ENCODE results near the gene SGMS1. TPM values are rescaled to one million over a fixed set of nuclear protein-coding genes. Genes with fewer than 3 reads are reported as not detected.

Gene SGMS1
- total RNA-seq, 1 experiment from 2014 or later = 20.4 TPM

DNA sequence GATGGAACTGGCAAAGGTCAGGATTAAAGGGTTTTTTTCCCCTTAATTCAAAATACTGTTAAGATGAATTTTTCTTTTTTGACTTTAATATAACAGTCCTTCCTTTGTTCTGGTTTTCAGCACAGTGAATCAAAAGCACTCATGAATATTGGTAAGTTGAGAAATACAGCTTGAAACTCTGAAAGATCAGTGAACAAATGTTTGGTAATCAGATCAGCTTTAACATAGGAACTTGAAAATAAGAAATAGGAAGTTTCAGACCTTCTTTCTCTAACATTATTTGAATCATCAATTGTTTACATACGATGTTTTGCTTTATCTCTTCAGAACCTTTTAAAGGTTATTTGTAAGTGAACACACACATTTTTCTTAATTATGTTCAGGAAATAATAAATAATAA lies 90.5 kb downstream of the SGMS1 start:
- TF ChIP-seq, protein P1, sequence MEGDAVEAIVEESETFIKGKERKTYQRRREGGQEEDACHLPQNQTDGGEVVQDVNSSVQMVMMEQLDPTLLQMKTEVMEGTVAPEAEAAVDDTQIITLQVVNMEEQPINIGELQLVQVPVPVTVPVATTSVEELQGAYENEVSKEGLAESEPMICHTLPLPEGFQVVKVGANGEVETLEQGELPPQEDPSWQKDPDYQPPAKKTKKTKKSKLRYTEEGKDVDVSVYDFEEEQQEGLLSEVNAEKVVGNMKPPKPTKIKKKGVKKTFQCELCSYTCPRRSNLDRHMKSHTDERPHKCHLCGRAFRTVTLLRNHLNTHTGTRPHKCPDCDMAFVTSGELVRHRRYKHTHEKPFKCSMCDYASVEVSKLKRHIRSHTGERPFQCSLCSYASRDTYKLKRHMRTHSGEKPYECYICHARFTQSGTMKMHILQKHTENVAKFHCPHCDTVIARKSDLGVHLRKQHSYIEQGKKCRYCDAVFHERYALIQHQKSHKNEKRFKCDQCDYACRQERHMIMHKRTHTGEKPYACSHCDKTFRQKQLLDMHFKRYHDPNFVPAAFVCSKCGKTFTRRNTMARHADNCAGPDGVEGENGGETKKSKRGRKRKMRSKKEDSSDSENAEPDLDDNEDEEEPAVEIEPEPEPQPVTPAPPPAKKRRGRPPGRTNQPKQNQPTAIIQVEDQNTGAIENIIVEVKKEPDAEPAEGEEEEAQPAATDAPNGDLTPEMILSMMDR (conservative IDR thresholded peaks at IDR 0.05) = no peak
- no peaks in the 10 kb centered on the region for H3K27me3 Mint-ChIP-seq (ENCODE audit: low read depth)
- Histone ChIP-seq H2BK20ac (ENCODE audit: low read depth, low read length, poor library complexity, severe bottlenecking) (no peak overlapping the region), H2BK5ac (ENCODE audit: insufficient read length, low read length) (no peak overlapping the region), H3K9ac (ENCODE audit: extremely low read depth, insufficient read length, low read length) (no peak overlapping the region), H3T11ph (ENCODE audit: low read length) (no peak overlapping the region), H3K14ac (ENCODE audit: insufficient read depth, low read length) (no peak overlapping the region), H3K4me2 (ENCODE audit: insufficient read depth, insufficient read length, low read length) (no peak overlapping the region), H4K8ac (replicated peaks; ENCODE audit: insufficient read length, low read depth, low read length) (no peak overlapping the region), H3K27ac (ENCODE audit: insufficient read length, low read depth, low read length) (no peak overlapping the region), H3K56ac (ENCODE audit: insufficient read length, low read depth, low read length) (no peak overlapping the region), H2BK12ac (ENCODE audit: insufficient read length, low read depth, low read length) (no peak overlapping the region), H3K9me3 (ENCODE audit: control insufficient read depth, low read depth, low read length) (no peaks in the 10 kb centered on the region), H2AFZ (ENCODE audit: low read length) (no peak overlapping the region), H4K91ac (ENCODE audit: insufficient read length, low read depth, low read length) (no peak overlapping the region), H3K27me3 (ENCODE audit: insufficient read depth, low read length) (no peaks in the 10 kb centered on the region), H2BK120ac (ENCODE audit: low read depth, low read length, poor library complexity, severe bottlenecking) (no peak overlapping the region), H3K23ac (ENCODE audit: insufficient read length, low read depth, low read length) (no peak overlapping the region), H3K79me1 (ENCODE audit: insufficient read depth, low read depth, low read length, poor library complexity, severe bottlenecking) (no peaks in the 10 kb centered on the region), H4K5ac (ENCODE audit: insufficient read length, low read depth, low read length) (no peak overlapping the region), H3K4me1 (ENCODE audit: insufficient read depth, low read length) (0 out of 2 replicates have a peak, but pooled peaks cover 2% of the 10 kb centered on the region), H3K79me2 (ENCODE audit: insufficient read depth, low read length) (no peaks in the 10 kb centered on the region), H2BK15ac (ENCODE audit: low read depth, low read length) (no peak overlapping the region), H3K4ac (ENCODE audit: low read depth, low read length) (no peak overlapping the region), H2AK5ac (ENCODE audit: insufficient read length, low read length) (no peak overlapping the region), H4K20me1 (ENCODE audit: control insufficient read depth, insufficient read depth, insufficient read length) (no peaks in the 10 kb centered on the region), H3K23me2 (ENCODE audit: insufficient read length, low read depth, low read length, poor library complexity, severe bottlenecking) (no peaks in the 10 kb centered on the region), H3K18ac (ENCODE audit: insufficient read length, low read depth, low read length) (no peak overlapping the region)
- H3K9me3 Mint-ChIP-seq = no peaks in the 10 kb centered on the region
- WGBS (ENCODE audit: extremely low coverage, insufficient read length, low lambda C conversion rate) = no CpG with 5 or more reads among the region's 1 CpG
- H3K27ac Mint-ChIP-seq = no peak overlapping the region
- DNase-seq = no peak
- H3K36me3 Mint-ChIP-seq (ENCODE audit: insufficient read depth in 1 of 3, low read depth in 3 of 3) = no peaks in the 10 kb centered on the region
- H3K4me1 Mint-ChIP-seq = peaks cover 7 to 8% of the 10 kb centered on the region in 2 experiments
- H3K4me3 Mint-ChIP-seq = no peak overlapping the region
